ENCODE data around the gene SELENOF. TPM values are rescaled to one million over a fixed set of nuclear protein-coding genes. Genes with fewer than 3 reads are reported as not detected.

The SELENOF gene
- total RNA-seq, 1 donor from 2014 or later, result 129 TPM

GRCh38 chr1:86942042-86942441, 28.1 kb upstream of the SELENOF start:
- Mint-ChIP-seq H3K36me3 (ENCODE audit: low read depth) (no peaks in the 10 kb centered on the region), H3K9me3 (no peaks in the 10 kb centered on the region), H3K4me1 (peaks cover 14% of the 10 kb centered on the region), H3K27me3 (ENCODE audit: low read depth) (no peaks in the 10 kb centered on the region), H3K4me3 (no peak overlapping the region), H3K27ac (ENCODE audit: unreplicated experiment) (no peak overlapping the region)
- DNase-seq (ENCODE audit: low read depth, low spot score), result no peak
- TF ChIP-seq CTCF (conservative IDR thresholded peaks at IDR 0.05), result no peak

DNA sequence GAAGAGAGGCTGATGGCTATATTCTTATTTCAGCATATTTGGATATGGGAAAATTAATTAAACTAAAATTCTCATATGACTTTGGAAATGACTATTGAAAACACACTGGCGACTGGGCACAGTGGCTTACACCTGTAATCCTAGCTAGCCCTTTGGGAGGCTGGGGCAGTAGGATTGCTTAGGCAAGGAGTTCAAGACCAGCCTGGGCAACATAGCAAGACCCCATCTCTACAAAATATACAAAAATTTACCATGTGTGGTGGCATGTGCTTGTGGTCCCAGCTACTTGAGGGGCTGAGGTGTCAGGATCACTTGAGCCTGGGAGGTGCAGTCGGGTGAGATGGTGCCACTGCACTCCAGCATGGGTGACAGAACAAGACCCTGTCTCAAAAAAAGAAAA, 26.7 kb upstream of the SELENOF start:
- Mint-ChIP-seq H3K4me3 (no peak overlapping the region), H3K36me3 (ENCODE audit: low read depth) (no peaks in the 10 kb centered on the region)

GRCh38 chr1:86939406-86939805, 25.5 kb upstream of the SELENOF start:
- no peak for DNase-seq (ENCODE audit: low read depth, low spot score)
- TF ChIP-seq CTCF (conservative IDR thresholded peaks at IDR 0.05), result no peak
- Mint-ChIP-seq H3K4me1 (peaks cover 10% of the 10 kb centered on the region), H3K27ac (ENCODE audit: unreplicated experiment) (no peak overlapping the region), H3K36me3 (ENCODE audit: low read depth) (no peaks in the 10 kb centered on the region), H3K27me3 (ENCODE audit: low read depth) (no peaks in the 10 kb centered on the region), H3K4me3 (no peak overlapping the region), H3K9me3 (no peaks in the 10 kb centered on the region)

More for the DNA sequence above, 26.7 kb upstream of the SELENOF start:
- H3K27me3 Mint-ChIP-seq (ENCODE audit: low read depth), result no peaks in the 10 kb centered on the region
- no peak for DNase-seq (ENCODE audit: low read depth, low spot score)
- H3K27ac Mint-ChIP-seq (ENCODE audit: unreplicated experiment), result no peak overlapping the region
- peaks cover 4% of the 10 kb centered on the region for H3K4me1 Mint-ChIP-seq
- no peak for TF ChIP-seq CTCF (conservative IDR thresholded peaks at IDR 0.05)
- no peaks in the 10 kb centered on the region for H3K9me3 Mint-ChIP-seq

DNA sequence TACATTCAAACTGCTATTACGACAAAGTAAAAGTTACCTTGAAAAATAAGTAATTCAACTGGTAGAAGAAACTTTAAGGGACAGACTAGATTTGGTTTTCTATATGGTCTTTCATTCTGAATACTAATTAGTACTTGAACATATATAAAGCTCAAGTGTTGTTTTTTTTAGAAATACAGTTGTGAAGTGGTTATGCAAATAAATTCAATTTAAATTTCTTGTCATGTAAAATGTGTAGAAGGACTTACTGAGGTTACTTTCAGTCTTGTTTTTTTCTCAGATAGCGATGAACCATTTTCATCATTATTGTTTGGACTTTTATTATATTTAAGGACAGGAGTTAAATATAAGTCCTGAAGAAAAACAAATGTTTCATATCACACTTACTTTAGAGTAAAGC, 24.9 kb upstream of the SELENOF start:
- peaks cover 16% of the 10 kb centered on the region for H3K4me1 Mint-ChIP-seq
- H3K27ac Mint-ChIP-seq (ENCODE audit: unreplicated experiment), result no peak overlapping the region
- TF ChIP-seq CTCF (conservative IDR thresholded peaks at IDR 0.05), result no peak
- no peaks in the 10 kb centered on the region for H3K36me3 Mint-ChIP-seq (ENCODE audit: low read depth)
- no peak for DNase-seq (ENCODE audit: low read depth, low spot score)
- no peak overlapping the region for H3K4me3 Mint-ChIP-seq
- no peaks in the 10 kb centered on the region for H3K9me3 Mint-ChIP-seq
- H3K27me3 Mint-ChIP-seq (ENCODE audit: low read depth), result no peaks in the 10 kb centered on the region

DNA sequence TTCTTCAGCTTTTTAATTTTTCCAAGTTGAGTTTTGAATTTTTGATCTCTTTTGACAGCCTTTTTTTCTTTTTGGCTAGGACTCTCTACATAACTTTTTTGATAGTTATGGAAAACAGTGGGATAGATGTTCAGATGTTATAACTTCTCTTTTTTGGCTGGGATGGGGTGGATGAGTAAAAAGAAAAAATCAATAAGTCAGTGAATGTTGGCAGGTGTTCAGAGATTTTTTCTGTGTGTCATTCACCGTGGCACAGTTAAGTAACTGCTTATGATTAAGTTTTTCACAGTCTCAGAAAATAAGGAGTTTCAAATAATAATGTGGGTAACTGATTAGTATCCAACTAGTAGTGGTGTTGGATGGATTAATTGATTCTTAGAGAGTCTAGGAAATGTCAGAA, 24.5 kb upstream of the SELENOF start:
- no peak for DNase-seq (ENCODE audit: low read depth, low spot score)
- Mint-ChIP-seq H3K4me1 (peaks cover 20% of the 10 kb centered on the region), H3K36me3 (ENCODE audit: low read depth) (no peaks in the 10 kb centered on the region), H3K27ac (ENCODE audit: unreplicated experiment) (no peak overlapping the region), H3K4me3 (no peak overlapping the region), H3K27me3 (ENCODE audit: low read depth) (no peaks in the 10 kb centered on the region), H3K9me3 (no peaks in the 10 kb centered on the region)
- TF ChIP-seq CTCF (conservative IDR thresholded peaks at IDR 0.05), result no peak
